Upper lobe of left lung (tissue), 4 donors: ENCODE data around the gene COL8A2.

Experiments used
- EP300 ChIP-seq, 4 donors: sonication (generic); formaldehyde crosslinking; IDR thresholded peaks; one replicate each; pipeline ENCODE4 v1.5.1; 2017; ENCODE audit warnings: antibody characterized with exemption in 4 of 4, control low read depth in 2 of 4
- POLR2AphosphoS5 ChIP-seq, 2 donors: sonication (generic); formaldehyde crosslinking; IDR thresholded peaks; one replicate each; pipeline ENCODE4 v1.5.1; 2017; ENCODE audit warnings: antibody characterized with exemption in 2 of 2
- TF ChIP-seq, protein P1 (sequence below), 6 experiments: fragments of 450-650 bp in 4 of 6; fragments of 200-600 bp in 2 of 6; sonication (generic) in 2 of 6; IDR thresholded peaks; one replicate each; pipeline ENCODE4 v1.5.1; 2016 to 2019; ENCODE audit warnings: antibody characterized with exemption in 6 of 6

- TF ChIP-seq, protein P1, sequence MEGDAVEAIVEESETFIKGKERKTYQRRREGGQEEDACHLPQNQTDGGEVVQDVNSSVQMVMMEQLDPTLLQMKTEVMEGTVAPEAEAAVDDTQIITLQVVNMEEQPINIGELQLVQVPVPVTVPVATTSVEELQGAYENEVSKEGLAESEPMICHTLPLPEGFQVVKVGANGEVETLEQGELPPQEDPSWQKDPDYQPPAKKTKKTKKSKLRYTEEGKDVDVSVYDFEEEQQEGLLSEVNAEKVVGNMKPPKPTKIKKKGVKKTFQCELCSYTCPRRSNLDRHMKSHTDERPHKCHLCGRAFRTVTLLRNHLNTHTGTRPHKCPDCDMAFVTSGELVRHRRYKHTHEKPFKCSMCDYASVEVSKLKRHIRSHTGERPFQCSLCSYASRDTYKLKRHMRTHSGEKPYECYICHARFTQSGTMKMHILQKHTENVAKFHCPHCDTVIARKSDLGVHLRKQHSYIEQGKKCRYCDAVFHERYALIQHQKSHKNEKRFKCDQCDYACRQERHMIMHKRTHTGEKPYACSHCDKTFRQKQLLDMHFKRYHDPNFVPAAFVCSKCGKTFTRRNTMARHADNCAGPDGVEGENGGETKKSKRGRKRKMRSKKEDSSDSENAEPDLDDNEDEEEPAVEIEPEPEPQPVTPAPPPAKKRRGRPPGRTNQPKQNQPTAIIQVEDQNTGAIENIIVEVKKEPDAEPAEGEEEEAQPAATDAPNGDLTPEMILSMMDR (IDR thresholded peaks at IDR 0.05) = no peak
- TF ChIP-seq POLR2AphosphoS5 (IDR thresholded peaks at IDR 0.05) = no peak
- TF ChIP-seq EP300 (IDR thresholded peaks at IDR 0.05) = no peak
Measured at GRCh38 chr1:36097693-36098585, 27.1 kb downstream of the COL8A2 start.
